CMK (cell line): ENCODE data around the gene DNAAF9.
A peak's percentile ranks its signal among the peaks of the same experiment; 100 is the strongest.

Experiments
- DNase-seq: peaks from one replicate; pipeline ENCODE4 v3.0.0-alpha.2; 2010; ENCODE audit warnings: low read depth

DNAAF9 gene

GRCh38 chr20:3410464-3410863, 3.0 kb upstream of the DNAAF9 start:
- no peak for DNase-seq

DNA sequence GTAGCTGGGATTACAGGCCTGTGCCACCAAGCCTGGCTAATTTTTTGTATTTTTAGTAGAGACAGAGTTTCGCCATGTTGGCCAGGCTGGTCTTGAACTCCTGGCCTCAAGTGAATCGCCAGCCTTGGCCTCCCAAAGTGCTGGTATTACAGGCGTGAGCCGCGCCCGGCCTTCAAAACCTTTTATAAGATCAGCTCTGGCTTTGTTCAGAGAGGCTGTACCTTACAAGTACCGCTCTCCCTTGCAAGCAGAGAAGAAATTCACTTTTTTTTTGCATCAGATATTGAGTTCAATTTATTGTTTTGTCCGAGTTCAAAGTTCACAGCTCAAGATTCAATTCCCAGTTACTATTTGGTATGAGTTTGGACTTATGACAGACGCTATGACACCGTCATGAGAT, 1.9 kb upstream of the DNAAF9 start:
- no peak for DNase-seq

GRCh38 chr20:3407771-3408637, 535 bp upstream of the DNAAF9 start:
- DNase-seq = peak; percentile 54

- no peak for DNase-seq
Observed at GRCh38 chr20:3406481-3407039, 909 bp downstream of the DNAAF9 start.

GRCh38 chr20:3405696-3406358, 1.6 kb downstream of the DNAAF9 start:
- DNase-seq = no peak

GRCh38 chr20:3405139-3405538, 2.3 kb downstream of the DNAAF9 start:
- DNase-seq = no peak

- DNase-seq = no peak
Observed at GRCh38 chr20:3404402-3404801, 3.1 kb downstream of the DNAAF9 start.

GRCh38 chr20:3403741-3404140, 3.7 kb downstream of the DNAAF9 start:
- DNase-seq = no peak

- no peak for DNase-seq
Observed at GRCh38 chr20:3402453-3402852, 5.0 kb downstream of the DNAAF9 start.

- no peak for DNase-seq
Observed at GRCh38 chr20:3400260-3401155, 7.0 kb downstream of the DNAAF9 start.

GRCh38 chr20:3398681-3399252, 8.7 kb downstream of the DNAAF9 start:
- no peak for DNase-seq

- DNase-seq = no peak
Observed at GRCh38 chr20:3396492-3396891, 11.0 kb downstream of the DNAAF9 start.

DNA sequence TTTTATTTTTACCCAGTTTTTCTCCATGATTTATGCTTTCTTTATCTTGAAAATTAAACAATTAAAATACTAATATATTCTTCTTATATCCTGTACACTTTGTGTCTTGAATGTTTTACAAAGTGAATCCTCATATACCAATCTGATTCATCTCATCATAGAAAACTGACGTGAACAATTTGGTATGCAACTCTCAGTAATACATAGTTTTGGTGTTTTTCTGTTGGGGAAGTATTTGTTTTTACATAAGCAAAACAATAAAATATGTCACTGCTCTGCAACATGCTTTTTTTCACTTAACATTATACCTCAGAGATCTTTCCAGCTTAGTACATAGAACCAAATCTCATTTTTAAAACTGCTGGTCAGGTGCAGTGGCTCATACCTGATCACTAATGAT, 14.7 kb downstream of the DNAAF9 start:
- no peak for DNase-seq

- no peak for DNase-seq
Observed at GRCh38 chr20:3390759-3391425, 16.6 kb downstream of the DNAAF9 start.

- DNase-seq = no peak
Observed at GRCh38 chr20:3383878-3384495, 23.5 kb downstream of the DNAAF9 start.

DNA sequence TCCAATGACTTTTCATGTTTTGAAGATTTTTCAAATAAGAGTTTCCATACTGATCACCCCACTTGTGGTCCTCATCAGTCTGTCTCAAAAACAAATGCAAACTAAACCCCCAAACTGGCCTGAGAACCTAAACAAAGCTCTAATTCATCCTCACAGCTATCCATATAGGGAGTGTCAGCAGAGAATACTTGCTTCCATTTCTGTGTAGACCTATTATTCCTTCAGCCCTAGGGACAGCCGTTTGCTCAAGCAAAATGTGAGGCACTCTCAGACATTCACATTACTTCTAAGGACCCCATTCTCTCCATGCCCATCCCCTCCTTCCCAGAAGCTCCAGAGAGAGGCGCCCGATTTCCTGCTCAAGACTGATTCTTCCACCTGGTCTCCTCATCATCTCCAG, 24.6 kb downstream of the DNAAF9 start:
- DNase-seq = no peak

DNA sequence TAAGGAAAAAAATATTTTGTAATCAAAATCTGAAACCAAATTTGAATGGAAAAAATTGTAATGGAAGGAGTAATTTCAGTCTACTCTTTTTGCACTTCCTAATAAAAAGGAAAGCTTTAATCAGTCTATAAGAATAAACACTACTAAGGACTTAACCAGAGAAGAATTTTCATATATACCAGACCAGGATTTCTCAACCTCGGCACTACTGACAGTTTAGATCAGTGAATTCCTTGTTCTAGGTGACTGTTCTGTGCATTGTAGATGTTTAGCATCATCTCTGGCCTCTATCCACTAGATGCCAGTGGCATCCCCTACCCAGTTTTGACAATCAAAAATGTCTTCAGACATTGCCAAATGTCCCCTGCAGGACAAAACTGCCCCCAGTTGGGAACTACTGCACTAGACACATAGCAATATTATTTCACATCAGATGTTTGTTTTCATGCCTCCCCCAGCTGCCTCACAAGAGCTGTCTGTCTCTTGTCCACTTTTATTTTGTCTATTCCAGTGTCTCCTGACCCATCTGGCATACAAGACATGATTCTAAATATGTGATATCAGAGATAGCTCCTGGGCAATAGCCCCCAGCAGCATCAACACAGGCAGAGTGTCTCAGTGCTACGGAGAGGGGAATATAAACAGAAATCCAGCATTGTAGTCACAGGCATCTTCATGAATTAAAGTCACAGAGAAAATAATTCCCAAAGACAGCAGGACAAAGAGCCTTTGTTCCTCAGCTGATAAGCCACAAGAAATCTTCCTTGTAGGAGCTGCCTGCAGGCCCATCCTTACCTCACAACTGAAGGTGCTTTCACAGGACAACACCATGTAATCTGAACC, 27.0 kb downstream of the DNAAF9 start:
- no peak for DNase-seq

DNA sequence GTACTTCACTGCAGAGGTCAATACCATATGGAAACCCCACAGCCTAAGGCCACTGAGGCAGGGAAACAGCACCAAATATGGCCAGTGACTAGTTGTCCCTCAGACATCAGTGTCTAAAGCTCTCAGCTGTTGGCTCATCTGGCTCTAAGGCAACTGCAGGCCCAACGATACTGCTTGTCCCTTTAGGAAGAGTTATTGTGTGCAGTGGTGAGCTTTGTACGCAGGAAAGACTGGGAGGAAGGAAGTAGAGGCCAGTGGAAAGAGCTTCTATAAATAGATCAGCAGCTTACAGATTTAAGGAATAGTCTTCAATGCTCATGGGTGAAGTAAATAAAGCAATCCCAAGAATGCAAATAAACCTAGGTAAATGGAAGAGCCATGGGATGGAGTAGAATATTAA, 29.3 kb downstream of the DNAAF9 start:
- no peak for DNase-seq

DNA sequence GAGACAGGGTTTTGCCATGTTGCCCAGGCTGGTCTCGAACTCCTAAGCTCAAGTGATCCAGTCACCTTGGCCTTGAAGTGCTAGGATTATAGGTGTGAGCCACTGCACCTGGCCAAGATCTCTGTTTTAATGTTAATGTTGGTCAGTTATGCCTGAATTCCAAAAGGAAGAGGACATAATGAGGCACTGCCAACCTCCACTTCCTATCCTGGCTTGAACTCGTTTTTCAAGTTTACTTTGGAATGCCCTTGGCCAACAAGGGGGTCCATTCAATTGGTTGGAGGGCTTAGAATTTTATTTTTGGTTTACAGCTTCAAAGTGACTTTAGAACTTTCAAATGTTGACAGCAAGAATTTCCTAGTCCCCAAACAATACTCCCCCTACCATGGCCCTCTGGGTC, 29.8 kb downstream of the DNAAF9 start:
- DNase-seq = no peak

GRCh38 chr20:3374296-3374695, 33.2 kb downstream of the DNAAF9 start:
- DNase-seq = no peak
